Body of pancreas (tissue), 4 donors: ENCODE results near the gene ZNF692.

ENCODE experiments used
- CTCF ChIP-seq, 7 experiments: fragments of 450-650 bp in 4 of 7; fragments of 200-600 bp in 3 of 7; sonication (generic) in 3 of 7; IDR thresholded peaks; one replicate each; pipeline ENCODE4 v1.5.1; 2016 to 2019; ENCODE audit warnings: antibody characterized with exemption in 7 of 7
- POLR2A ChIP-seq, 3 donors: fragments of 450-650 bp; IDR thresholded peaks; one replicate each; pipeline ENCODE4 v1.6.1; 2016; ENCODE audit warnings: antibody characterized with exemption in 3 of 3, mild to moderate bottlenecking in 2 of 3

GRCh38 chr1:248850124-248850523 is 8.8 kb downstream of the ZNF692 start:
- no peak for TF ChIP-seq CTCF (IDR thresholded peaks at IDR 0.05)
- no peak for TF ChIP-seq POLR2A (IDR thresholded peaks at IDR 0.05)
